Measurements from ENCODE around the gene AP2A1. TPM values are rescaled to one million over a fixed set of nuclear protein-coding genes. Genes with fewer than 3 reads are reported as not detected.

The AP2A1 gene
- total RNA-seq, 1 experiment from 2014 or later = 119 TPM

DNA sequence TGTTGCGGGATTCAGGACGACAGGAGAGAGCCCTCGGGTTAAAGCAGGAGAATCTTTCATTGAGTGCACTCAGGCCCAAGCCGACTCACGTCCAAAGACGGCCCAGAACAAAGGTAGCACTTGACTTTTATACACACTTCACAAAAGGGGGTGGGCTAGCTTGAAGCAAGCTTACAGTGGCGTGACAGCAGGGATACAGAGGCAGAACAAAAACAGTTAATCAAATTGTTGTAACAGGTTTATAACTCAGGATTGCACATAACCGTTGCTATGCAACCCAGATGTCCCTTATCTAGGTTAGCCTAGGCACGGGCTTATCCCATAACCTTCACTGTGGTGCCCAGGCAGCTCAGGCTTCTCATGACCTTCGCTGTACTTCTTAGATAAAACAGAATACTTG lies 53.3 kb downstream of the AP2A1 start (continued):
- TF ChIP-seq, protein P1, sequence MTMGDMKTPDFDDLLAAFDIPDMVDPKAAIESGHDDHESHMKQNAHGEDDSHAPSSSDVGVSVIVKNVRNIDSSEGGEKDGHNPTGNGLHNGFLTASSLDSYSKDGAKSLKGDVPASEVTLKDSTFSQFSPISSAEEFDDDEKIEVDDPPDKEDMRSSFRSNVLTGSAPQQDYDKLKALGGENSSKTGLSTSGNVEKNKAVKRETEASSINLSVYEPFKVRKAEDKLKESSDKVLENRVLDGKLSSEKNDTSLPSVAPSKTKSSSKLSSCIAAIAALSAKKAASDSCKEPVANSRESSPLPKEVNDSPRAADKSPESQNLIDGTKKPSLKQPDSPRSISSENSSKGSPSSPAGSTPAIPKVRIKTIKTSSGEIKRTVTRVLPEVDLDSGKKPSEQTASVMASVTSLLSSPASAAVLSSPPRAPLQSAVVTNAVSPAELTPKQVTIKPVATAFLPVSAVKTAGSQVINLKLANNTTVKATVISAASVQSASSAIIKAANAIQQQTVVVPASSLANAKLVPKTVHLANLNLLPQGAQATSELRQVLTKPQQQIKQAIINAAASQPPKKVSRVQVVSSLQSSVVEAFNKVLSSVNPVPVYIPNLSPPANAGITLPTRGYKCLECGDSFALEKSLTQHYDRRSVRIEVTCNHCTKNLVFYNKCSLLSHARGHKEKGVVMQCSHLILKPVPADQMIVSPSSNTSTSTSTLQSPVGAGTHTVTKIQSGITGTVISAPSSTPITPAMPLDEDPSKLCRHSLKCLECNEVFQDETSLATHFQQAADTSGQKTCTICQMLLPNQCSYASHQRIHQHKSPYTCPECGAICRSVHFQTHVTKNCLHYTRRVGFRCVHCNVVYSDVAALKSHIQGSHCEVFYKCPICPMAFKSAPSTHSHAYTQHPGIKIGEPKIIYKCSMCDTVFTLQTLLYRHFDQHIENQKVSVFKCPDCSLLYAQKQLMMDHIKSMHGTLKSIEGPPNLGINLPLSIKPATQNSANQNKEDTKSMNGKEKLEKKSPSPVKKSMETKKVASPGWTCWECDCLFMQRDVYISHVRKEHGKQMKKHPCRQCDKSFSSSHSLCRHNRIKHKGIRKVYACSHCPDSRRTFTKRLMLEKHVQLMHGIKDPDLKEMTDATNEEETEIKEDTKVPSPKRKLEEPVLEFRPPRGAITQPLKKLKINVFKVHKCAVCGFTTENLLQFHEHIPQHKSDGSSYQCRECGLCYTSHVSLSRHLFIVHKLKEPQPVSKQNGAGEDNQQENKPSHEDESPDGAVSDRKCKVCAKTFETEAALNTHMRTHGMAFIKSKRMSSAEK (CRISPR knock-in tag; IDR thresholded peaks at IDR 0.05; ENCODE audit: borderline replicate concordance) = no peak
- TF ChIP-seq, protein P2, sequence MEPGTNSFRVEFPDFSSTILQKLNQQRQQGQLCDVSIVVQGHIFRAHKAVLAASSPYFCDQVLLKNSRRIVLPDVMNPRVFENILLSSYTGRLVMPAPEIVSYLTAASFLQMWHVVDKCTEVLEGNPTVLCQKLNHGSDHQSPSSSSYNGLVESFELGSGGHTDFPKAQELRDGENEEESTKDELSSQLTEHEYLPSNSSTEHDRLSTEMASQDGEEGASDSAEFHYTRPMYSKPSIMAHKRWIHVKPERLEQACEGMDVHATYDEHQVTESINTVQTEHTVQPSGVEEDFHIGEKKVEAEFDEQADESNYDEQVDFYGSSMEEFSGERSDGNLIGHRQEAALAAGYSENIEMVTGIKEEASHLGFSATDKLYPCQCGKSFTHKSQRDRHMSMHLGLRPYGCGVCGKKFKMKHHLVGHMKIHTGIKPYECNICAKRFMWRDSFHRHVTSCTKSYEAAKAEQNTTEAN (CRISPR knock-in tag; IDR thresholded peaks at IDR 0.05) = no peak
- TF ChIP-seq NR1H2 (CRISPR knock-in tag; IDR thresholded peaks at IDR 0.05) (no peak), GTF2I (CRISPR knock-in tag; conservative IDR thresholded peaks at IDR 0.05) (no peak), FOXJ3 (CRISPR knock-in tag; IDR thresholded peaks at IDR 0.05; ENCODE audit: borderline replicate concordance) (no peak), ZNF232 (CRISPR knock-in tag; IDR thresholded peaks at IDR 0.05) (no peak)

DNA sequence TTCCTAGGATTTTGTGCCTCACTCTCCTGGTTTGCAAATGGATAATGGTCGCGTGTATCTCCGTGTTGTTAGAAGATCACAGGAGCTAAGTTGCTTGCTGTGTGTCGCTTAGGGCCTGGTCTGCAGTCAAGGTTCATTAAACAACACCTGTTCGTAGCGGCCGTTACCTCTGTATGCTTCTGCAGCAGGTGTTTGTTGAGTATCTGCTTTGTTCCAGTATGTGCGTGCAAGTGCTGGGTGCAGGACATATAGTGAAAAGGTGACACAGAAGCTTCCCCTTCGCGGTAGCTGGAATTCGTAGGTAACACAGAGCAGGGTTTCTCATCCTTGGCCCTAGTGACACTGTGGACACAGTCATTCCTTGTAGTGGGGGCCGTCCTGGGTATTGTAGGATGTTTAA lies 56.7 kb downstream of the AP2A1 start:
- ChIA-PET CTCF (no interaction called here), POLR2A (no interaction called here)
- Mint-ChIP-seq H3K36me3 (peaks cover 12% of the 10 kb centered on the region), H3K4me3 (no peak overlapping the region), H3K27ac (no peak overlapping the region), H3K4me1 (peaks cover 6% of the 10 kb centered on the region), H3K9me3 (no peaks in the 10 kb centered on the region), H3K27me3 (ENCODE audit: low read depth) (no peaks in the 10 kb centered on the region)
- ATAC-seq = no peak
- DNase-seq (ENCODE audit: low spot score) = no peak
- TF ChIP-seq ZNF317 (CRISPR knock-in tag; IDR thresholded peaks at IDR 0.05; ENCODE audit: borderline replicate concordance, low read depth) = no peak
- no peak for TF ChIP-seq FOXP1 (CRISPR knock-in tag; IDR thresholded peaks at IDR 0.05; ENCODE audit: borderline replicate concordance)
- TF ChIP-seq PREB (CRISPR knock-in tag; IDR thresholded peaks at IDR 0.05; ENCODE audit: borderline replicate concordance) = no peak
- TF ChIP-seq, protein P3, sequence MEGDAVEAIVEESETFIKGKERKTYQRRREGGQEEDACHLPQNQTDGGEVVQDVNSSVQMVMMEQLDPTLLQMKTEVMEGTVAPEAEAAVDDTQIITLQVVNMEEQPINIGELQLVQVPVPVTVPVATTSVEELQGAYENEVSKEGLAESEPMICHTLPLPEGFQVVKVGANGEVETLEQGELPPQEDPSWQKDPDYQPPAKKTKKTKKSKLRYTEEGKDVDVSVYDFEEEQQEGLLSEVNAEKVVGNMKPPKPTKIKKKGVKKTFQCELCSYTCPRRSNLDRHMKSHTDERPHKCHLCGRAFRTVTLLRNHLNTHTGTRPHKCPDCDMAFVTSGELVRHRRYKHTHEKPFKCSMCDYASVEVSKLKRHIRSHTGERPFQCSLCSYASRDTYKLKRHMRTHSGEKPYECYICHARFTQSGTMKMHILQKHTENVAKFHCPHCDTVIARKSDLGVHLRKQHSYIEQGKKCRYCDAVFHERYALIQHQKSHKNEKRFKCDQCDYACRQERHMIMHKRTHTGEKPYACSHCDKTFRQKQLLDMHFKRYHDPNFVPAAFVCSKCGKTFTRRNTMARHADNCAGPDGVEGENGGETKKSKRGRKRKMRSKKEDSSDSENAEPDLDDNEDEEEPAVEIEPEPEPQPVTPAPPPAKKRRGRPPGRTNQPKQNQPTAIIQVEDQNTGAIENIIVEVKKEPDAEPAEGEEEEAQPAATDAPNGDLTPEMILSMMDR (IDR thresholded peaks at IDR 0.05) = no peak
- TF ChIP-seq, protein P4, sequence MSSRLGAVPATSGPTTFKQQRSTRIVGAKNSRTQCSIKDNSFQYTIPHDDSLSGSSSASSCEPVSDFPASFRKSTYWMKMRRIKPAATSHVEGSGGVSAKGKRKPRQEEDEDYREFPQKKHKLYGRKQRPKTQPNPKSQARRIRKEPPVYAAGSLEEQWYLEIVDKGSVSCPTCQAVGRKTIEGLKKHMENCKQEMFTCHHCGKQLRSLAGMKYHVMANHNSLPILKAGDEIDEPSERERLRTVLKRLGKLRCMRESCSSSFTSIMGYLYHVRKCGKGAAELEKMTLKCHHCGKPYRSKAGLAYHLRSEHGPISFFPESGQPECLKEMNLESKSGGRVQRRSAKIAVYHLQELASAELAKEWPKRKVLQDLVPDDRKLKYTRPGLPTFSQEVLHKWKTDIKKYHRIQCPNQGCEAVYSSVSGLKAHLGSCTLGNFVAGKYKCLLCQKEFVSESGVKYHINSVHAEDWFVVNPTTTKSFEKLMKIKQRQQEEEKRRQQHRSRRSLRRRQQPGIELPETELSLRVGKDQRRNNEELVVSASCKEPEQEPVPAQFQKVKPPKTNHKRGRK (CRISPR knock-in tag; IDR thresholded peaks at IDR 0.05; ENCODE audit: borderline replicate concordance) = no peak
- TF ChIP-seq ETV6 (CRISPR knock-in tag; IDR thresholded peaks at IDR 0.05) = no peak

DNA sequence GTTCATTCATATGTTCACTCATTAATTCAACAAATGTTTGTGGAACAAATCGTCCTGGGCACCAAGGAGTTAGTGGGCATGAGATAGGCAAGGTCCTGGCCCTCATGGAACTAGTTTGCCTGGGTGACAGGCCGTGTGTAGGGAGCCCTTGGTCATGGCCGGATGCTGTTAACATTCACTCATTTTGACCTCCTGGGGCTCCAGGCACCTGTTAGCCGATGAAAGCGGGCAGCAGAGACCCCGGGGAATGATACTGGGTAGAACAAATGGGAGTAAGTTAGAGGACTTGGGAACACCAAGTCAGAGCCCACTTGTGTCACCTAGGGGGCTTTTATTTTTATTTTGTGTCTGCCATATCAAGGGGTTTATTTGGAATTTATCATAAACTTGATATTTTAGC lies 57.9 kb downstream of the AP2A1 start:
- Mint-ChIP-seq H3K36me3 (peaks cover 12% of the 10 kb centered on the region), H3K4me1 (no peaks in the 10 kb centered on the region), H3K4me3 (no peak overlapping the region), H3K27me3 (ENCODE audit: low read depth) (no peaks in the 10 kb centered on the region), H3K27ac (no peak overlapping the region), H3K9me3 (no peaks in the 10 kb centered on the region)
- DNase-seq (ENCODE audit: low spot score) = no peak
- POLR2A ChIA-PET = no interaction called here
- CTCF ChIA-PET = no interaction called here
- ATAC-seq = no peak
- TF ChIP-seq, protein P5, sequence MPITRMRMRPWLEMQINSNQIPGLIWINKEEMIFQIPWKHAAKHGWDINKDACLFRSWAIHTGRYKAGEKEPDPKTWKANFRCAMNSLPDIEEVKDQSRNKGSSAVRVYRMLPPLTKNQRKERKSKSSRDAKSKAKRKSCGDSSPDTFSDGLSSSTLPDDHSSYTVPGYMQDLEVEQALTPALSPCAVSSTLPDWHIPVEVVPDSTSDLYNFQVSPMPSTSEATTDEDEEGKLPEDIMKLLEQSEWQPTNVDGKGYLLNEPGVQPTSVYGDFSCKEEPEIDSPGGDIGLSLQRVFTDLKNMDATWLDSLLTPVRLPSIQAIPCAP (CRISPR knock-in tag; IDR thresholded peaks at IDR 0.05) = no peak
- TF ChIP-seq, protein P1 (CRISPR knock-in tag; IDR thresholded peaks at IDR 0.05; ENCODE audit: borderline replicate concordance) = no peak
- TF ChIP-seq CBFB (CRISPR knock-in tag; IDR thresholded peaks at IDR 0.05; ENCODE audit: low read depth) (no peak), ATF1 (CRISPR knock-in tag; IDR thresholded peaks at IDR 0.05) (no peak), ETV6 (CRISPR knock-in tag; IDR thresholded peaks at IDR 0.05) (no peak), CREB1 (CRISPR knock-in tag; IDR thresholded peaks at IDR 0.05) (no peak)
- TF ChIP-seq, protein P6, sequence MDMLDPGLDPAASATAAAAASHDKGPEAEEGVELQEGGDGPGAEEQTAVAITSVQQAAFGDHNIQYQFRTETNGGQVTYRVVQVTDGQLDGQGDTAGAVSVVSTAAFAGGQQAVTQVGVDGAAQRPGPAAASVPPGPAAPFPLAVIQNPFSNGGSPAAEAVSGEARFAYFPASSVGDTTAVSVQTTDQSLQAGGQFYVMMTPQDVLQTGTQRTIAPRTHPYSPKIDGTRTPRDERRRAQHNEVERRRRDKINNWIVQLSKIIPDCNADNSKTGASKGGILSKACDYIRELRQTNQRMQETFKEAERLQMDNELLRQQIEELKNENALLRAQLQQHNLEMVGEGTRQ (CRISPR knock-in tag; IDR thresholded peaks at IDR 0.05) = no peak
